ENCODE measurements around the gene TRIAP1.

GRCh38 chr12:120453060-120453750 lies 7.0 kb upstream of the TRIAP1 start:
- TF ChIP-seq POLR2A (IDR thresholded peaks at IDR 0.05), result no peak
- no peak for TF ChIP-seq CTCF (IDR thresholded peaks at IDR 0.05)
- TF ChIP-seq POLR2AphosphoS5 (IDR thresholded peaks at IDR 0.05), result no peak
